HG03060 (cell line): ENCODE measurements around the gene ACADS.
A peak's percentile ranks its signal among the peaks of the same experiment; 100 is the strongest.

Source experiments
- ATAC-seq: cut with Tn5 transposase; IDR thresholded peaks from one replicate; pipeline ENCODE4 v1.9.1; 2021; ENCODE audit warnings: low read depth, moderate number of reproducible peaks; ENCODE audit not compliant: unreplicated experiment

Gene ACADS

GRCh38 chr12:120725659-120726509 is at the start of gene ACADS:
TSS of gene ACADS (plus strand) at chr12:120725826. CDS start at chr12:120725886, 60 bp downstream.
- ATAC-seq = peak; percentile 52

GRCh38 chr12:120677765-120678473 is 47.7 kb upstream of the ACADS start:
- peak; percentile 40 for ATAC-seq

GRCh38 chr12:120678572-120678971 is 47.1 kb upstream of the ACADS start:
- no peak for ATAC-seq

- ATAC-seq = no peak
These were observed 45.4 kb upstream of the ACADS start for GRCh38 chr12:120680165-120680738.

- ATAC-seq = no peak
These were observed 41.1 kb upstream of the ACADS start for GRCh38 chr12:120684523-120684932.

- no peak for ATAC-seq
These were observed 40.1 kb upstream of the ACADS start for GRCh38 chr12:120685522-120685921.

GRCh38 chr12:120686151-120686689 is 39.4 kb upstream of the ACADS start:
- peak; percentile 52 for ATAC-seq

GRCh38 chr12:120686690-120687577 is 38.7 kb upstream of the ACADS start, which contains the start of gene MLEC:
TSS of gene MLEC (plus strand) at chr12:120687149. CDS start at chr12:120687297, 148 bp downstream.
- ATAC-seq = peak; percentile 34

GRCh38 chr12:120687578-120688289 is 37.9 kb upstream of the ACADS start:
- ATAC-seq = no peak

GRCh38 chr12:120688527-120689071 is 37.0 kb upstream of the ACADS start:
- ATAC-seq = no peak

- ATAC-seq = no peak
These were observed 36.1 kb upstream of the ACADS start for GRCh38 chr12:120689397-120690082.

GRCh38 chr12:120690083-120690450 is 35.6 kb upstream of the ACADS start:
- no peak for ATAC-seq

- no peak for ATAC-seq
These were observed 34.6 kb upstream of the ACADS start for GRCh38 chr12:120690978-120691377.

GRCh38 chr12:120692524-120693033 is 33.0 kb upstream of the ACADS start:
- ATAC-seq = no peak

- no peak for ATAC-seq
These were observed 31.8 kb upstream of the ACADS start for GRCh38 chr12:120693848-120694247.

GRCh38 chr12:120696626-120697025 is 29.0 kb upstream of the ACADS start:
- ATAC-seq = no peak

GRCh38 chr12:120697344-120697743 is 28.3 kb upstream of the ACADS start:
- ATAC-seq = no peak

GRCh38 chr12:120698665-120699064 is 27.0 kb upstream of the ACADS start:
- no peak for ATAC-seq
